ENCODE measurements around the gene PRICKLE2. TPM values are rescaled to one million over a fixed set of nuclear protein-coding genes. Genes with fewer than 3 reads are reported as not detected.

PRICKLE2 gene
- total and polyA plus RNA-seq, 4 donors: 0.89 to 8.0 (median 3.2) TPM

- Histone ChIP-seq H3K9ac (ENCODE audit: low read depth in 1 of 2, low read length in 2 of 2) (no peak overlapping the region), H3K27ac (ENCODE audit: low read depth in 1 of 2, low read length in 2 of 2) (no peak overlapping the region), H3K27me3 (ENCODE audit: control insufficient read depth in 4 of 4, insufficient read depth in 4 of 4, low read length in 3 of 4) (peaks cover 0 to 3% (median 0%) of the 10 kb centered on the region in 4 donors), H3K9me3 (ENCODE audit: control insufficient read depth in 4 of 4, low read length in 3 of 4) (no peaks in the 10 kb centered on the region), H3K4me3 (ENCODE audit: low read depth in 1 of 3, low read length in 3 of 3) (no peak overlapping the region), H3K36me3 (ENCODE audit: control insufficient read depth in 4 of 4, insufficient read depth in 3 of 4, low read depth in 1 of 4, low read length in 3 of 4) (no peaks in the 10 kb centered on the region), H3K4me1 (ENCODE audit: control insufficient read depth in 4 of 4, insufficient read depth in 4 of 4, low read length in 3 of 4) (no peaks in the 10 kb centered on the region)
- 90% methylated on average over 2 of the region's 2 CpGs for WGBS
- no peak for DNase-seq (ENCODE audit: low spot score)
- TF ChIP-seq RXRA (IDR thresholded peaks at IDR 0.05) (no peak), RAD21 (IDR thresholded peaks at IDR 0.05) (no peak), YY1 (IDR thresholded peaks at IDR 0.05) (no peak), EGR1 (IDR thresholded peaks at IDR 0.05; ENCODE audit: low read depth in 2 of 2) (no peak), SP1 (IDR thresholded peaks at IDR 0.05) (no peak), TAF1 (conservative IDR thresholded peaks at IDR 0.05) (no peak)
- TF ChIP-seq, protein P1, sequence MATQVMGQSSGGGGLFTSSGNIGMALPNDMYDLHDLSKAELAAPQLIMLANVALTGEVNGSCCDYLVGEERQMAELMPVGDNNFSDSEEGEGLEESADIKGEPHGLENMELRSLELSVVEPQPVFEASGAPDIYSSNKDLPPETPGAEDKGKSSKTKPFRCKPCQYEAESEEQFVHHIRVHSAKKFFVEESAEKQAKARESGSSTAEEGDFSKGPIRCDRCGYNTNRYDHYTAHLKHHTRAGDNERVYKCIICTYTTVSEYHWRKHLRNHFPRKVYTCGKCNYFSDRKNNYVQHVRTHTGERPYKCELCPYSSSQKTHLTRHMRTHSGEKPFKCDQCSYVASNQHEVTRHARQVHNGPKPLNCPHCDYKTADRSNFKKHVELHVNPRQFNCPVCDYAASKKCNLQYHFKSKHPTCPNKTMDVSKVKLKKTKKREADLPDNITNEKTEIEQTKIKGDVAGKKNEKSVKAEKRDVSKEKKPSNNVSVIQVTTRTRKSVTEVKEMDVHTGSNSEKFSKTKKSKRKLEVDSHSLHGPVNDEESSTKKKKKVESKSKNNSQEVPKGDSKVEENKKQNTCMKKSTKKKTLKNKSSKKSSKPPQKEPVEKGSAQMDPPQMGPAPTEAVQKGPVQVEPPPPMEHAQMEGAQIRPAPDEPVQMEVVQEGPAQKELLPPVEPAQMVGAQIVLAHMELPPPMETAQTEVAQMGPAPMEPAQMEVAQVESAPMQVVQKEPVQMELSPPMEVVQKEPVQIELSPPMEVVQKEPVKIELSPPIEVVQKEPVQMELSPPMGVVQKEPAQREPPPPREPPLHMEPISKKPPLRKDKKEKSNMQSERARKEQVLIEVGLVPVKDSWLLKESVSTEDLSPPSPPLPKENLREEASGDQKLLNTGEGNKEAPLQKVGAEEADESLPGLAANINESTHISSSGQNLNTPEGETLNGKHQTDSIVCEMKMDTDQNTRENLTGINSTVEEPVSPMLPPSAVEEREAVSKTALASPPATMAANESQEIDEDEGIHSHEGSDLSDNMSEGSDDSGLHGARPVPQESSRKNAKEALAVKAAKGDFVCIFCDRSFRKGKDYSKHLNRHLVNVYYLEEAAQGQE (IDR thresholded peaks at IDR 0.05): no peak
- TF ChIP-seq, protein P2, sequence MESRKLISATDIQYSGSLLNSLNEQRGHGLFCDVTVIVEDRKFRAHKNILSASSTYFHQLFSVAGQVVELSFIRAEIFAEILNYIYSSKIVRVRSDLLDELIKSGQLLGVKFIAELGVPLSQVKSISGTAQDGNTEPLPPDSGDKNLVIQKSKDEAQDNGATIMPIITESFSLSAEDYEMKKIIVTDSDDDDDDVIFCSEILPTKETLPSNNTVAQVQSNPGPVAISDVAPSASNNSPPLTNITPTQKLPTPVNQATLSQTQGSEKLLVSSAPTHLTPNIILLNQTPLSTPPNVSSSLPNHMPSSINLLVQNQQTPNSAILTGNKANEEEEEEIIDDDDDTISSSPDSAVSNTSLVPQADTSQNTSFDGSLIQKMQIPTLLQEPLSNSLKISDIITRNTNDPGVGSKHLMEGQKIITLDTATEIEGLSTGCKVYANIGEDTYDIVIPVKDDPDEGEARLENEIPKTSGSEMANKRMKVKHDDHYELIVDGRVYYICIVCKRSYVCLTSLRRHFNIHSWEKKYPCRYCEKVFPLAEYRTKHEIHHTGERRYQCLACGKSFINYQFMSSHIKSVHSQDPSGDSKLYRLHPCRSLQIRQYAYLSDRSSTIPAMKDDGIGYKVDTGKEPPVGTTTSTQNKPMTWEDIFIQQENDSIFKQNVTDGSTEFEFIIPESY (IDR thresholded peaks at IDR 0.05): no peak
Measured at GRCh38 chr3:64064804-64065203, 160.5 kb downstream of the PRICKLE2 start.

- H3K4me1 ChIP-seq (ENCODE audit: control insufficient read depth in 4 of 4, insufficient read depth in 4 of 4, low read length in 3 of 4): no peaks in the 10 kb centered on the region
- no peak overlapping the region for H3K4me3 ChIP-seq (ENCODE audit: low read depth in 1 of 3, low read length in 3 of 3)
- H3K27ac ChIP-seq (ENCODE audit: low read depth in 1 of 2, low read length in 2 of 2): no peak overlapping the region
- TF ChIP-seq YY1 (IDR thresholded peaks at IDR 0.05): no peak
- no peak for TF ChIP-seq HNF4G (IDR thresholded peaks at IDR 0.05)
- TF ChIP-seq TAF1 (conservative IDR thresholded peaks at IDR 0.05): no peak
- TF ChIP-seq EGR1 (IDR thresholded peaks at IDR 0.05; ENCODE audit: low read depth in 2 of 2): no peak
- TF ChIP-seq JUND (IDR thresholded peaks at IDR 0.05): no peak
- TF ChIP-seq SP1 (IDR thresholded peaks at IDR 0.05): no peak
- no peak for TF ChIP-seq FOXA2 (IDR thresholded peaks at IDR 0.05)
- TF ChIP-seq, protein P3, sequence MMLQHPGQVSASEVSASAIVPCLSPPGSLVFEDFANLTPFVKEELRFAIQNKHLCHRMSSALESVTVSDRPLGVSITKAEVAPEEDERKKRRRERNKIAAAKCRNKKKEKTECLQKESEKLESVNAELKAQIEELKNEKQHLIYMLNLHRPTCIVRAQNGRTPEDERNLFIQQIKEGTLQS (IDR thresholded peaks at IDR 0.05): no peak
- TF ChIP-seq NR2F2 (IDR thresholded peaks at IDR 0.05): no peak
- no peak for TF ChIP-seq HNF4A (conservative IDR thresholded peaks at IDR 0.05)
- TF ChIP-seq, protein P4, sequence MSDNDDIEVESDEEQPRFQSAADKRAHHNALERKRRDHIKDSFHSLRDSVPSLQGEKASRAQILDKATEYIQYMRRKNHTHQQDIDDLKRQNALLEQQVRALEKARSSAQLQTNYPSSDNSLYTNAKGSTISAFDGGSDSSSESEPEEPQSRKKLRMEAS (IDR thresholded peaks at IDR 0.05): no peak
- H3K27me3 ChIP-seq (ENCODE audit: control insufficient read depth in 4 of 4, insufficient read depth in 4 of 4, low read length in 3 of 4): peaks cover 0 to 3% (median 0%) of the 10 kb centered on the region in 4 donors
- no peak overlapping the region for H3K9ac ChIP-seq (ENCODE audit: low read depth in 1 of 2, low read length in 2 of 2)
- WGBS: 67% methylated on average over 2 of the region's 2 CpGs
- H3K9me3 ChIP-seq (ENCODE audit: control insufficient read depth in 4 of 4, low read length in 3 of 4): no peaks in the 10 kb centered on the region
- no peaks in the 10 kb centered on the region for H3K36me3 ChIP-seq (ENCODE audit: control insufficient read depth in 4 of 4, insufficient read depth in 3 of 4, low read depth in 1 of 4, low read length in 3 of 4)
- DNase-seq (ENCODE audit: low spot score): no peak
Measured at GRCh38 chr3:64063983-64064438, 161.3 kb downstream of the PRICKLE2 start.

Measured in liver (tissue), 9 donors.